ENCODE measurements around the gene ORC5. TPM values are rescaled to one million over a fixed set of nuclear protein-coding genes. Genes with fewer than 3 reads are reported as not detected.

The ORC5 gene
- total and polyA plus RNA-seq, 7 donors, result 6.1 to 14.3 (median 9.2) TPM

DNA sequence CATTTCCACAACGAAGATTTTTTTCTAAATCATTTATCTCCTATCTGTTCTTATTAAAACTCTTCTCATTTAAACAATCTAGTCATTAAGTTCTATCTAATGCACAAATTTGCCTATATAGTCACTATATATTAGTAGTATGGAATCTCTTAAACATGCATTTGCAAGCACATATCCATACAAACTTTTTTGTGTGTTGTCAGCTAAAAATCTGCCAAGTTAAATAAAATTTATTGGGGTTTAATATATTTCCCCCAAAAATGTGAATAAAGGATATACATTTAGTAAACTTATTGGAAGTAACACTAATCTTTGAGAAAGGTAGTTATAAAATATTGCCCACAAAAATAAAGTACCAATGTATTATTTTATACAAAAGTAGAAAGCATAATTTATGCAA lies 55.3 kb downstream of the ORC5 start:
- Histone ChIP-seq H3K9me3 (no peaks in the 10 kb centered on the region), H3K4me3 (no peak overlapping the region), H3K4me1 (no peaks in the 10 kb centered on the region), H3K27me3 (ENCODE audit: insufficient read depth in 3 of 3, low read length in 2 of 3) (no peaks in the 10 kb centered on the region), H3K36me3 (ENCODE audit: insufficient read depth in 1 of 2, low read depth in 1 of 2) (peaks cover 0 to 9% of the 10 kb centered on the region in 2 donors), H3K27ac (no peak overlapping the region)
- WGBS, 3 donors, result 87 to 92% (median 88%) methylated on average over 1 of the region's 1 CpG
- TF ChIP-seq CTCF (IDR thresholded peaks at IDR 0.05), result no peak
- intact Hi-C loops (cut with DNase I), result loop anchor here in 1 of 2 donors (10.0 kb wide), 1 partner anchor 628 kb away; no protein-coding TSS in a partner anchor
- DNase-seq (no peak), ATAC-seq (no peak)

- Histone ChIP-seq H3K27me3 (ENCODE audit: insufficient read depth in 3 of 3, low read length in 2 of 3) (no peaks in the 10 kb centered on the region), H3K4me1 (no peaks in the 10 kb centered on the region), H3K36me3 (ENCODE audit: insufficient read depth in 1 of 2, low read depth in 1 of 2) (peaks cover 0 to 9% of the 10 kb centered on the region in 2 donors), H3K9me3 (no peaks in the 10 kb centered on the region), H3K4me3 (no peak overlapping the region), H3K27ac (no peak overlapping the region)
- 77 to 90% (median 77%) methylated on average over 1 of the region's 1 CpG for WGBS, 3 donors
- TF ChIP-seq CTCF (IDR thresholded peaks at IDR 0.05), result no peak
- intact Hi-C loops (cut with DNase I), result loop anchor here in 1 of 2 donors (10.0 kb wide), 1 partner anchor 626 kb away; no protein-coding TSS in a partner anchor
- no peak for ATAC-seq
- no peak for DNase-seq
Observed at GRCh38 chr7:104150470-104150869, 57.3 kb downstream of the ORC5 start.

DNA sequence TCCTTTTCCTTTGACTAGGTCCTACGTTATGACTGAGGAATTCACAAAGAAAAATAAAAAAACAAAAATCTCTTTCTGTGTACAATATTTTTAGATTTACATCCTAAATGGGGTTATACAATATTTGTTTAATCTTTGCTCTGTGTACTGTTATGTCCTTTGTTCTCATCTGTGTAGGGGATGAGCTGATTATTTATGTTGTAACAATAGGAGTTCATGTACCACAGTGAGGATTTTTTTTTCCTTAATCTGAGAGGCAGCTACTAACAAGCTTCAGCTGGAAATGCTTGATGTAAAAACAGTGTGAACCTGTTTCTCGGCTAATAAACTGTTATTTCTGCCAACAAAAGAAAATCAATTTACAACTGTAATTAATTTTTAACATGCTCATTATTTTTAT lies 58.0 kb downstream of the ORC5 start:
- WGBS, 3 donors, result 76 to 86% (median 77%) methylated on average over 2 of the region's 2 CpGs
- DNase-seq, result no peak
- intact Hi-C loops (cut with DNase I), result loop anchor here in 1 of 2 donors (10.0 kb wide), 1 partner anchor 625 kb away; no protein-coding TSS in a partner anchor
- Histone ChIP-seq H3K27ac (no peak overlapping the region), H3K4me3 (no peak overlapping the region), H3K4me1 (no peaks in the 10 kb centered on the region), H3K9me3 (no peaks in the 10 kb centered on the region), H3K36me3 (ENCODE audit: insufficient read depth in 1 of 2, low read depth in 1 of 2) (peaks cover 0 to 9% of the 10 kb centered on the region in 2 donors), H3K27me3 (ENCODE audit: insufficient read depth in 3 of 3, low read length in 2 of 3) (no peaks in the 10 kb centered on the region)
- TF ChIP-seq CTCF (IDR thresholded peaks at IDR 0.05), result no peak
- no peak for ATAC-seq

- WGBS, 3 donors, result 67 to 71% (median 68%) methylated on average over 2 of the region's 2 CpGs
- intact Hi-C loops (cut with DNase I), result no loop called here
- no peaks in the 10 kb centered on the region for H3K9me3 ChIP-seq
- ATAC-seq (no peak), DNase-seq (no peak)
- TF ChIP-seq CTCF (IDR thresholded peaks at IDR 0.05), result no peak
- no peaks in the 10 kb centered on the region for H3K36me3 ChIP-seq (ENCODE audit: insufficient read depth in 1 of 2, low read depth in 1 of 2)
- H3K27me3 ChIP-seq (ENCODE audit: insufficient read depth in 3 of 3, low read length in 2 of 3), result no peaks in the 10 kb centered on the region
- no peak overlapping the region for H3K27ac ChIP-seq
- H3K4me1 ChIP-seq, result no peaks in the 10 kb centered on the region
- H3K4me3 ChIP-seq, result no peak overlapping the region
Observed at GRCh38 chr7:104142147-104142546, 65.7 kb downstream of the ORC5 start.

DNA sequence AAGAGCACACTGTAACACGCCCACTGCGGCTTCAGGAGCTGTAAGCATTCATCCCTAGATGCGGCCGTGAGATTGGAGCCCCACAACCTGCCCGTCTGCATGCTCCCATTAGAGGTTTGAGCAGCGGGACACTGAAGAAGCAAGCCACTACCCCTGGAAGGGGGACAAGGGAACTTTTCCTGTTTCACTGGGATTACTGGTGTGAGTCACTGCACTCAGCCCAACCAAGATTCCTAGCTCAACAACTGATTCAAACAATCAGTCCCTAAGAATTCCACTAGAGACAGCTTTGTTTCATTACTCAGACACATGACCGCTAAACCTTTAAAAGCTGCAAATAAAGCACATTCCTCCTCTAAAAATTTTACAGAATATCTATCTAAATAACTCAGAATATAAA lies 69.8 kb downstream of the ORC5 start:
- ATAC-seq, result no peak

More for the DNA sequence above, 69.8 kb downstream of the ORC5 start:
- Histone ChIP-seq H3K27me3 (ENCODE audit: insufficient read depth in 3 of 3, low read length in 2 of 3) (no peaks in the 10 kb centered on the region), H3K36me3 (ENCODE audit: insufficient read depth in 1 of 2, low read depth in 1 of 2) (peaks cover 0 to 13% of the 10 kb centered on the region in 2 donors), H3K9me3 (no peaks in the 10 kb centered on the region), H3K4me1 (peaks cover 5% of the 10 kb centered on the region), H3K27ac (no peak overlapping the region), H3K4me3 (no peak overlapping the region)
- WGBS, 3 donors, result 95 to 97% (median 95%) methylated on average over 7 of the region's 7 CpGs
- no peak for TF ChIP-seq CTCF (IDR thresholded peaks at IDR 0.05)
- intact Hi-C loops (cut with DNase I), result no loop called here
- no peak for DNase-seq

All from psoas muscle (tissue), 8 donors.